Upper lobe of left lung (tissue), 4 donors: ENCODE data around the gene PHLPP2.

Source experiments
- CTCF ChIP-seq, 6 experiments: fragments of 450-650 bp in 4 of 6; fragments of 200-600 bp in 2 of 6; sonication (generic) in 2 of 6; IDR thresholded peaks; one replicate each; pipeline ENCODE4 v1.5.1; 2016 to 2019; ENCODE audit warnings: antibody characterized with exemption in 6 of 6
- EP300 ChIP-seq, 4 donors: sonication (generic); formaldehyde crosslinking; IDR thresholded peaks; one replicate each; pipeline ENCODE4 v1.5.1; 2017; ENCODE audit warnings: antibody characterized with exemption in 4 of 4, control low read depth in 2 of 4
- POLR2A ChIP-seq, 4 donors: fragments of 450-650 bp; IDR thresholded peaks; one replicate each; pipeline ENCODE4 v1.5.1; 2016 to 2017; ENCODE audit warnings: antibody characterized with exemption in 4 of 4, mild to moderate bottlenecking in 2 of 4
- POLR2AphosphoS5 ChIP-seq, 2 donors: sonication (generic); formaldehyde crosslinking; IDR thresholded peaks; one replicate each; pipeline ENCODE4 v1.5.1; 2017; ENCODE audit warnings: antibody characterized with exemption in 2 of 2

- TF ChIP-seq CTCF (IDR thresholded peaks at IDR 0.05) (no peak), POLR2AphosphoS5 (IDR thresholded peaks at IDR 0.05) (no peak), POLR2A (IDR thresholded peaks at IDR 0.05) (no peak), EP300 (IDR thresholded peaks at IDR 0.05) (no peak)
Observed at GRCh38 chr16:71738855-71739254, 14.4 kb upstream of the PHLPP2 start.
